22Rv1 (cell line): Measurements from ENCODE around the gene NMNAT3.

Experiments
- CTCF ChIP-seq: fragments of 450-650 bp; IDR thresholded peaks from 2 replicates; pipeline ENCODE4 v1.5.1; 2017; ENCODE audit warnings: mild to moderate bottlenecking
- ZFX ChIP-seq: fragments of 450-650 bp; IDR thresholded peaks from 2 replicates; pipeline ENCODE4 v1.6.1; 2017; ENCODE audit warnings: antibody characterized with exemption, borderline replicate concordance

DNA sequence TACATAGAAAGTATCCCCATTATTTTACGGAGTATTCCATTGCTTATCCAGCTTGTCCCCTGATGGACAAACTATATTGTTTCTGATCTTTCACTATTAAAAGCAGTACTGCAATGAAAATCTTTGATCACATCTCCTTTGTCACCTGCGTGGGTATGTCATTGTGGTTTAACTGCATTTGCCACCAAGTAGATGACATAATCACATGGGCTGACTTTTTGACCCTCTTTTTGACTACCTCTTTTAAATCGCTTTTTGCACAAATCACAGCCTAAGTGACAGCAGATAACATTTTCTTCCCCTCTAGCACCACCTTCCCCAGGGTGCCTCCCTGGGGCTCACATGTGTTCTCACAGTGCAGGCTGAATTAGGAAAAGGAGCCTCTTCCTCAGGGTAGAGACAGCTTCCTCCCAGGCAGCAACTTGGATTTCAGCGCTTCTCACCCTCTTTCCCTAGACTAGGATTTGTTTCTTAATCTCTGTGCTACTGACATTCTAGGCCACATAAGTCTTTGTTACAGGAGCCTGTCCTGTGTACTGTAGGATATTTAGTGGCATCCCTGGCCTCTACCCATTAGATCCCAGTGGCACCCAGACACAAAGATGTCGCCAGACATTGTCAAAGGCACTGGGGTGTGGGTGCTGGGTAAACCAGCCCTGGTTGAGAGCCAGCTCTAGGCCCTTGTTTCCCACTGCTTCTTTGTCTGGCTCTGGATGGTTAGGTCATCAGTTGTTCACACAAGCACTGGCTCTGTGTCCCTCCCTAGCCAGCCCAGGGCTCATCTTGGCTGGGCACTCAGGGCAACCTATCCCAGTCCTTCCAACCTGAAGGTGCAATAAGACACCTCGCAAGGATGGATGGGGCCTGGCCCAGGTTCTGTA lies 136.9 kb downstream of the NMNAT3 start:
- TF ChIP-seq CTCF (no peak), ZFX (no peak)
